K562 (cell line): ENCODE measurements around the gene ANP32B. TPM values are rescaled to one million over a fixed set of nuclear protein-coding genes. Genes with fewer than 3 reads are reported as not detected.
A peak's percentile ranks its signal among the peaks of the same experiment; 100 is the strongest.

Experiments used
- BRD9 ChIP-seq: fragments of 450-650 bp; IDR thresholded peaks from 2 replicates; pipeline ENCODE4 v1.6.1; 2018; ENCODE audit warnings: low read depth; ENCODE audit not compliant: partially characterized antibody
- CBX1 ChIP-seq: sonication (generic); IDR thresholded peaks from 2 replicates; pipeline ENCODE4 v1.6.1; 2016; ENCODE audit warnings: antibody characterized with exemption, low read depth, mild to moderate bottlenecking
- CHCHD3 ChIP-seq: fragments of 250-450 bp; sonication (Bioruptor Pico); IDR thresholded peaks from 2 replicates; pipeline ENCODE4 v2.1.2; 2022; ENCODE audit warnings: mild to moderate bottlenecking
- CLOCK ChIP-seq: fragments of 250-450 bp; sonication (Bioruptor Pico); IDR thresholded peaks from 2 replicates; pipeline ENCODE4 v1.4.0; 2020; ENCODE audit warnings: mild to moderate bottlenecking, moderate library complexity, borderline replicate concordance
- DPF2 ChIP-seq: fragments of 450-650 bp; IDR thresholded peaks from 2 replicates; pipeline ENCODE4 v1.6.1; 2016
- E2F3 ChIP-seq: fragments of 250-450 bp; sonication (Bioruptor Pico); IDR thresholded peaks from 2 replicates; pipeline ENCODE4 v1.4.0; 2020; ENCODE audit warnings: mild to moderate bottlenecking
- KAT8 ChIP-seq: fragments of 450-650 bp; IDR thresholded peaks from 2 replicates; pipeline ENCODE4 v1.6.1; 2016; ENCODE audit warnings: low read depth, mild to moderate bottlenecking
- MEIS2 ChIP-seq: fragments of 450-650 bp; IDR thresholded peaks from 2 replicates; pipeline ENCODE4 v1.6.1; 2014; ENCODE audit warnings: mild to moderate bottlenecking; ENCODE audit not compliant: partially characterized antibody
- PCBP2 ChIP-seq: fragments of 200-400 bp; formaldehyde crosslinking; IDR thresholded peaks from 2 replicates; pipeline ENCODE4 v1.6.1; 2018; ENCODE audit warnings: low read length, low read depth, mild to moderate bottlenecking, moderate library complexity; ENCODE audit not compliant: poor library complexity, severe bottlenecking
- PTRF ChIP-seq: fragments of 450-650 bp; IDR thresholded peaks from 2 replicates; pipeline ENCODE4 v1.6.1; 2016; ENCODE audit warnings: mild to moderate bottlenecking, missing genetic modification characterization, missing compliant biosample characterization
- PURB ChIP-seq: sonication (generic); formaldehyde crosslinking; IDR thresholded peaks from 2 replicates; pipeline ENCODE4 v1.9.0; 2021; ENCODE audit warnings: low read depth, mild to moderate bottlenecking, missing genetic modification reagents
- SRSF3 ChIP-seq: fragments of 200-400 bp; formaldehyde crosslinking; IDR thresholded peaks from 2 replicates; pipeline ENCODE4 v1.6.1; 2016; ENCODE audit warnings: mild to moderate bottlenecking, low read length, moderate library complexity; ENCODE audit not compliant: insufficient read depth
- ZNF253 ChIP-seq: fragments of 250-450 bp; sonication (Bioruptor Pico); conservative IDR thresholded peaks from 2 replicates; pipeline ENCODE4 v1.6.1; 2021; ENCODE audit warnings: mild to moderate bottlenecking
- ZNF551 ChIP-seq: fragments of 250-450 bp; sonication (Bioruptor Pico); IDR thresholded peaks from 2 replicates; pipeline ENCODE4 v1.5.0; 2021; ENCODE audit warnings: mild to moderate bottlenecking, moderate library complexity
- ZNF785 ChIP-seq: fragments of 250-450 bp; sonication (Bioruptor Pico); IDR thresholded peaks from 2 replicates; pipeline ENCODE4 v1.4.0; 2020; ENCODE audit warnings: mild to moderate bottlenecking
- polyA plus RNA-seq, 8 experiments: library from polyadenylated mRNA; depleted of rRNA in 4 of 8; stranded (reverse) in 5 of 8; unstranded in 3 of 8; fragments of >200 nt; fragmentation: Nextera tagmentation in 2 of 8; fragmentation: Illumina TruSeq in 1 of 8; extraction: Ambion mirVana in 2 of 8; extraction: Trizol in 1 of 8; gene quantifications; 2 replicates each; pipeline versions ENCODE4 v1.2.1 to v1.2.3, GENCODE V29; 2011 to 2014; ENCODE audit warnings: inconsistent platforms in 1 of 8, missing spikeins in 1 of 8
- total RNA-seq, 7 experiments: library from RNA; depleted of rRNA in 6 of 7; stranded (reverse); fragments of >200 nt in 6 of 7; fragmentation: Illumina TruSeq in 2 of 7; extraction: Trizol in 2 of 7; gene quantifications; 2 replicates each; pipeline versions ENCODE4 v1.2.1 to v1.2.3, GENCODE V29; 2011 to 2021; ENCODE audit warnings: low replicate concordance in 1 of 7
- TF ChIP-seq, protein P1 (sequence below): sonication (generic); formaldehyde crosslinking; IDR thresholded peaks from 2 replicates; pipeline ENCODE4 v1.8.0; 2022; ENCODE audit warnings: missing genetic modification reagents, mild to moderate bottlenecking, borderline replicate concordance

ANP32B gene
- total and polyA plus RNA-seq, 9 of the 15 experiments (the other 6 are each of a cell fraction or from before 2014, with no cell fraction given): 68.9 to 815 (median 141) TPM

GRCh38 chr9:97983589-97984187 lies 547 bp downstream of the ANP32B start (continued):
- no peak for TF ChIP-seq PTRF (tag)
- TF ChIP-seq CLOCK (CRISPR knock-in tag): no peak
- TF ChIP-seq PCBP2: peak; percentile 86
- TF ChIP-seq KAT8: no peak
- TF ChIP-seq PURB (CRISPR knock-in tag): no peak
- no peak for TF ChIP-seq ZNF253
- no peak for TF ChIP-seq MEIS2
- TF ChIP-seq DPF2: no peak
- no peak for TF ChIP-seq CHCHD3
- TF ChIP-seq CBX1: no peak; the same call in 1 of the 2 replicates
- peak; percentile 48 for TF ChIP-seq BRD9
- no peak for TF ChIP-seq E2F3 (CRISPR knock-in tag)
- TF ChIP-seq, protein P1, sequence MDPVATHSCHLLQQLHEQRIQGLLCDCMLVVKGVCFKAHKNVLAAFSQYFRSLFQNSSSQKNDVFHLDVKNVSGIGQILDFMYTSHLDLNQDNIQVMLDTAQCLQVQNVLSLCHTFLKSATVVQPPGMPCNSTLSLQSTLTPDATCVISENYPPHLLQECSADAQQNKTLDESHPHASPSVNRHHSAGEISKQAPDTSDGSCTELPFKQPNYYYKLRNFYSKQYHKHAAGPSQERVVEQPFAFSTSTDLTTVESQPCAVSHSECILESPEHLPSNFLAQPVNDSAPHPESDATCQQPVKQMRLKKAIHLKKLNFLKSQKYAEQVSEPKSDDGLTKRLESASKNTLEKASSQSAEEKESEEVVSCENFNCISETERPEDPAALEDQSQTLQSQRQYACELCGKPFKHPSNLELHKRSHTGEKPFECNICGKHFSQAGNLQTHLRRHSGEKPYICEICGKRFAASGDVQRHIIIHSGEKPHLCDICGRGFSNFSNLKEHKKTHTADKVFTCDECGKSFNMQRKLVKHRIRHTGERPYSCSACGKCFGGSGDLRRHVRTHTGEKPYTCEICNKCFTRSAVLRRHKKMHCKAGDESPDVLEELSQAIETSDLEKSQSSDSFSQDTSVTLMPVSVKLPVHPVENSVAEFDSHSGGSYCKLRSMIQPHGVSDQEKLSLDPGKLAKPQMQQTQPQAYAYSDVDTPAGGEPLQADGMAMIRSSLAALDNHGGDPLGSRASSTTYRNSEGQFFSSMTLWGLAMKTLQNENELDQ (CRISPR knock-in tag): no peak
- no peak for TF ChIP-seq ZNF551 (CRISPR knock-in tag)
- TF ChIP-seq SRSF3: 0 out of 2 replicates have a peak, but pooled peaks have one; percentile 92
- TF ChIP-seq ZNF785 (CRISPR knock-in tag): no peak
